ENCODE data around the gene EED. TPM values are rescaled to one million over a fixed set of nuclear protein-coding genes. Genes with fewer than 3 reads are reported as not detected.

The EED gene
- total and polyA plus RNA-seq, 9 of the 15 experiments (the other 6 are each of a cell fraction or from before 2014, with no cell fraction given) = 33.0 to 110 (median 55.1) TPM

DNA sequence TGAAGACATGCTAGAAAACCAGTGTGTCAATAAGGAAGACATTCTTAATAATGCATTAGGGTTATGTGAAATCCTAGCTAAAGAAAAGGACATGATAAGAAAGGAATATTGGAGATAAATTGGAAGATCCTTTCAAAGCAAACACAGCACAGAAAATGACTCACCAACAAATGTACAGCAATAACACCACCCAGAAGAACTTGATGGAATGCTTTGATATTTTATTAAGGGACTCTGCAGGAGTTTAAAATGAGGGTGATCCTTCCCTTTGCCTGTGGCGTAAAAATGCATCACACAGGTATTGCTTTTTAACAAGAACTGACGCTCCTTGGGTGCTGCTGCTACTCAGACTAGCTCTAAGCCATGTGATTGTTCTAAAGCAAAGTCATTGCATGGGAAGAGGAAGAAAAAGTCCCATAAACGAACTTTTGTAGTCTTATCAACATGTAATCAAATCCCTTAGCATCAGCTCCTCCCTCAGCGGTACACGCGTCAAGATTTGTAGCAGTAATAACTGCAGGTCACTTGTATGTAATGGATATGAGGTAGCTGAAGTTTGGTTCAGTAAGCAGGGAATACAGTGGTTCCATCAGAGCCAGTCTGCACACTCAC, 48.4 kb upstream of the EED start (continued):
- 0 out of 2 replicates have a peak, but pooled peaks have one; percentile 9 for TF ChIP-seq ARID1B (IDR thresholded peaks at IDR 0.05)
- TF ChIP-seq EP400 (IDR thresholded peaks at IDR 0.05) = no peak
- TF ChIP-seq FOXP1 (CRISPR knock-in tag; IDR thresholded peaks at IDR 0.05) = no peak
- no peak for TF ChIP-seq SIN3A (IDR thresholded peaks at IDR 0.05; ENCODE audit: borderline replicate concordance in 2 of 2, control insufficient read depth in 1 of 2, low read depth in 2 of 2, low read length in 2 of 2)
- TF ChIP-seq MTF1 (CRISPR knock-in tag; IDR thresholded peaks at IDR 0.05; ENCODE audit: borderline replicate concordance) = no peak
- TF ChIP-seq, protein P1, sequence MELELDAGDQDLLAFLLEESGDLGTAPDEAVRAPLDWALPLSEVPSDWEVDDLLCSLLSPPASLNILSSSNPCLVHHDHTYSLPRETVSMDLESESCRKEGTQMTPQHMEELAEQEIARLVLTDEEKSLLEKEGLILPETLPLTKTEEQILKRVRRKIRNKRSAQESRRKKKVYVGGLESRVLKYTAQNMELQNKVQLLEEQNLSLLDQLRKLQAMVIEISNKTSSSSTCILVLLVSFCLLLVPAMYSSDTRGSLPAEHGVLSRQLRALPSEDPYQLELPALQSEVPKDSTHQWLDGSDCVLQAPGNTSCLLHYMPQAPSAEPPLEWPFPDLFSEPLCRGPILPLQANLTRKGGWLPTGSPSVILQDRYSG (tag; conservative IDR thresholded peaks at IDR 0.05; ENCODE audit: low read depth) = 0 out of 2 replicates have a peak, but pooled peaks have one; percentile 27
- no peak for TF ChIP-seq ZNF699 (CRISPR knock-in tag; IDR thresholded peaks at IDR 0.05; ENCODE audit: insufficient replicate concordance)
- no peak for TF ChIP-seq ILF3 (IDR thresholded peaks at IDR 0.05; ENCODE audit: borderline replicate concordance)
- TF ChIP-seq RFX7 (CRISPR knock-in tag; IDR thresholded peaks at IDR 0.05) = no peak
- TF ChIP-seq GABPA (tag; conservative IDR thresholded peaks at IDR 0.05; ENCODE audit: low read depth) = no peak
- no peak for TF ChIP-seq BRD9 (IDR thresholded peaks at IDR 0.05; ENCODE audit: low read depth, partially characterized antibody)
- TF ChIP-seq, protein P2, sequence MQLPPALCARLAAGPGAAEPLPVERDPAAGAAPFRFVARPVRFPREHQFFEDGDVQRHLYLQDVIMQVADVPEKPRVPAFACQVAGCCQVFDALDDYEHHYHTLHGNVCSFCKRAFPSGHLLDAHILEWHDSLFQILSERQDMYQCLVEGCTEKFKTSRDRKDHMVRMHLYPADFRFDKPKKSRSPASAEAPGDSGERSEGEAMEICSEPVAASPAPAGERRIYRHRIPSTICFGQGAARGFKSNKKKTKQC (CRISPR knock-in tag; IDR thresholded peaks at IDR 0.05) = no peak
- TF ChIP-seq SMARCA5 (IDR thresholded peaks at IDR 0.05) = no peak
- TF ChIP-seq CHD2 (IDR thresholded peaks at IDR 0.05; ENCODE audit: low read depth, low read length) = no peak
- TF ChIP-seq, protein P3, sequence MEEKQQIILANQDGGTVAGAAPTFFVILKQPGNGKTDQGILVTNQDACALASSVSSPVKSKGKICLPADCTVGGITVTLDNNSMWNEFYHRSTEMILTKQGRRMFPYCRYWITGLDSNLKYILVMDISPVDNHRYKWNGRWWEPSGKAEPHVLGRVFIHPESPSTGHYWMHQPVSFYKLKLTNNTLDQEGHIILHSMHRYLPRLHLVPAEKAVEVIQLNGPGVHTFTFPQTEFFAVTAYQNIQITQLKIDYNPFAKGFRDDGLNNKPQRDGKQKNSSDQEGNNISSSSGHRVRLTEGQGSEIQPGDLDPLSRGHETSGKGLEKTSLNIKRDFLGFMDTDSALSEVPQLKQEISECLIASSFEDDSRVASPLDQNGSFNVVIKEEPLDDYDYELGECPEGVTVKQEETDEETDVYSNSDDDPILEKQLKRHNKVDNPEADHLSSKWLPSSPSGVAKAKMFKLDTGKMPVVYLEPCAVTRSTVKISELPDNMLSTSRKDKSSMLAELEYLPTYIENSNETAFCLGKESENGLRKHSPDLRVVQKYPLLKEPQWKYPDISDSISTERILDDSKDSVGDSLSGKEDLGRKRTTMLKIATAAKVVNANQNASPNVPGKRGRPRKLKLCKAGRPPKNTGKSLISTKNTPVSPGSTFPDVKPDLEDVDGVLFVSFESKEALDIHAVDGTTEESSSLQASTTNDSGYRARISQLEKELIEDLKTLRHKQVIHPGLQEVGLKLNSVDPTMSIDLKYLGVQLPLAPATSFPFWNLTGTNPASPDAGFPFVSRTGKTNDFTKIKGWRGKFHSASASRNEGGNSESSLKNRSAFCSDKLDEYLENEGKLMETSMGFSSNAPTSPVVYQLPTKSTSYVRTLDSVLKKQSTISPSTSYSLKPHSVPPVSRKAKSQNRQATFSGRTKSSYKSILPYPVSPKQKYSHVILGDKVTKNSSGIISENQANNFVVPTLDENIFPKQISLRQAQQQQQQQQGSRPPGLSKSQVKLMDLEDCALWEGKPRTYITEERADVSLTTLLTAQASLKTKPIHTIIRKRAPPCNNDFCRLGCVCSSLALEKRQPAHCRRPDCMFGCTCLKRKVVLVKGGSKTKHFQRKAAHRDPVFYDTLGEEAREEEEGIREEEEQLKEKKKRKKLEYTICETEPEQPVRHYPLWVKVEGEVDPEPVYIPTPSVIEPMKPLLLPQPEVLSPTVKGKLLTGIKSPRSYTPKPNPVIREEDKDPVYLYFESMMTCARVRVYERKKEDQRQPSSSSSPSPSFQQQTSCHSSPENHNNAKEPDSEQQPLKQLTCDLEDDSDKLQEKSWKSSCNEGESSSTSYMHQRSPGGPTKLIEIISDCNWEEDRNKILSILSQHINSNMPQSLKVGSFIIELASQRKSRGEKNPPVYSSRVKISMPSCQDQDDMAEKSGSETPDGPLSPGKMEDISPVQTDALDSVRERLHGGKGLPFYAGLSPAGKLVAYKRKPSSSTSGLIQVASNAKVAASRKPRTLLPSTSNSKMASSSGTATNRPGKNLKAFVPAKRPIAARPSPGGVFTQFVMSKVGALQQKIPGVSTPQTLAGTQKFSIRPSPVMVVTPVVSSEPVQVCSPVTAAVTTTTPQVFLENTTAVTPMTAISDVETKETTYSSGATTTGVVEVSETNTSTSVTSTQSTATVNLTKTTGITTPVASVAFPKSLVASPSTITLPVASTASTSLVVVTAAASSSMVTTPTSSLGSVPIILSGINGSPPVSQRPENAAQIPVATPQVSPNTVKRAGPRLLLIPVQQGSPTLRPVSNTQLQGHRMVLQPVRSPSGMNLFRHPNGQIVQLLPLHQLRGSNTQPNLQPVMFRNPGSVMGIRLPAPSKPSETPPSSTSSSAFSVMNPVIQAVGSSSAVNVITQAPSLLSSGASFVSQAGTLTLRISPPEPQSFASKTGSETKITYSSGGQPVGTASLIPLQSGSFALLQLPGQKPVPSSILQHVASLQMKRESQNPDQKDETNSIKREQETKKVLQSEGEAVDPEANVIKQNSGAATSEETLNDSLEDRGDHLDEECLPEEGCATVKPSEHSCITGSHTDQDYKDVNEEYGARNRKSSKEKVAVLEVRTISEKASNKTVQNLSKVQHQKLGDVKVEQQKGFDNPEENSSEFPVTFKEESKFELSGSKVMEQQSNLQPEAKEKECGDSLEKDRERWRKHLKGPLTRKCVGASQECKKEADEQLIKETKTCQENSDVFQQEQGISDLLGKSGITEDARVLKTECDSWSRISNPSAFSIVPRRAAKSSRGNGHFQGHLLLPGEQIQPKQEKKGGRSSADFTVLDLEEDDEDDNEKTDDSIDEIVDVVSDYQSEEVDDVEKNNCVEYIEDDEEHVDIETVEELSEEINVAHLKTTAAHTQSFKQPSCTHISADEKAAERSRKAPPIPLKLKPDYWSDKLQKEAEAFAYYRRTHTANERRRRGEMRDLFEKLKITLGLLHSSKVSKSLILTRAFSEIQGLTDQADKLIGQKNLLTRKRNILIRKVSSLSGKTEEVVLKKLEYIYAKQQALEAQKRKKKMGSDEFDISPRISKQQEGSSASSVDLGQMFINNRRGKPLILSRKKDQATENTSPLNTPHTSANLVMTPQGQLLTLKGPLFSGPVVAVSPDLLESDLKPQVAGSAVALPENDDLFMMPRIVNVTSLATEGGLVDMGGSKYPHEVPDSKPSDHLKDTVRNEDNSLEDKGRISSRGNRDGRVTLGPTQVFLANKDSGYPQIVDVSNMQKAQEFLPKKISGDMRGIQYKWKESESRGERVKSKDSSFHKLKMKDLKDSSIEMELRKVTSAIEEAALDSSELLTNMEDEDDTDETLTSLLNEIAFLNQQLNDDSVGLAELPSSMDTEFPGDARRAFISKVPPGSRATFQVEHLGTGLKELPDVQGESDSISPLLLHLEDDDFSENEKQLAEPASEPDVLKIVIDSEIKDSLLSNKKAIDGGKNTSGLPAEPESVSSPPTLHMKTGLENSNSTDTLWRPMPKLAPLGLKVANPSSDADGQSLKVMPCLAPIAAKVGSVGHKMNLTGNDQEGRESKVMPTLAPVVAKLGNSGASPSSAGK (IDR thresholded peaks at IDR 0.05) = no peak
